Osteocyte (in vitro differentiated cells): ENCODE results near the gene PPP2R1B. TPM values are rescaled to one million over a fixed set of nuclear protein-coding genes. Genes with fewer than 3 reads are reported as not detected.

ENCODE experiments used
- DNase-seq: peaks from one replicate; pipeline ENCODE4 v3.0.0; 2021; ENCODE audit warnings: mixed read lengths; ENCODE audit not compliant: unreplicated experiment; ENCODE audit errors: extremely low spot score
- H3K27ac Mint-ChIP-seq: one replicate; pipeline ENCODE4 v1.8.0; 2021; ENCODE audit warnings: mild to moderate bottlenecking, mixed read lengths; ENCODE audit not compliant: unreplicated experiment
- H3K27me3 Mint-ChIP-seq: one replicate; pipeline ENCODE4 v1.8.0; 2021; ENCODE audit warnings: mixed read lengths; ENCODE audit not compliant: unreplicated experiment
- H3K36me3 Mint-ChIP-seq: one replicate; pipeline ENCODE4 v1.8.0; 2021; ENCODE audit warnings: mixed read lengths; ENCODE audit not compliant: unreplicated experiment
- H3K4me1 Mint-ChIP-seq: one replicate; pipeline ENCODE4 v1.8.0; 2021; ENCODE audit warnings: mixed read lengths; ENCODE audit not compliant: unreplicated experiment
- H3K4me3 Mint-ChIP-seq: one replicate; pipeline ENCODE4 v1.8.0; 2021; ENCODE audit warnings: mild to moderate bottlenecking, moderate library complexity, mixed read lengths; ENCODE audit not compliant: unreplicated experiment
- H3K9me3 Mint-ChIP-seq: one replicate; pipeline ENCODE4 v1.8.0; 2021; ENCODE audit warnings: mixed read lengths; ENCODE audit not compliant: unreplicated experiment
- CTCF ChIP-seq: fragments of 200-600 bp; sonication (generic); IDR thresholded peaks from 2 replicates; pipeline ENCODE4 v1.5.0; 2021; ENCODE audit warnings: antibody characterized with exemption, mild to moderate bottlenecking, moderate library complexity
- total RNA-seq: library from RNA; stranded (reverse); gene quantifications from 2 replicates; pipeline ENCODE4 v1.2.1, GENCODE V29; 2021

PPP2R1B gene
- total RNA-seq, 1 donor from 2014 or later: 26.0 TPM

- TF ChIP-seq CTCF: no peak
- peaks cover 20% of the 10 kb centered on the region for H3K4me1 Mint-ChIP-seq
- peaks cover 30% of the 10 kb centered on the region for H3K36me3 Mint-ChIP-seq
- no peak overlapping the region for H3K27ac Mint-ChIP-seq
- no peak overlapping the region for H3K4me3 Mint-ChIP-seq
- no peaks in the 10 kb centered on the region for H3K27me3 Mint-ChIP-seq
- no peaks in the 10 kb centered on the region for H3K9me3 Mint-ChIP-seq
- no peak for DNase-seq
These were observed 63.6 kb downstream of the PPP2R1B start for GRCh38 chr11:111702623-111703022.

GRCh38 chr11:111700162-111700561, 66.0 kb downstream of the PPP2R1B start:
- H3K27ac Mint-ChIP-seq: no peak overlapping the region
- H3K27me3 Mint-ChIP-seq: no peaks in the 10 kb centered on the region
- peaks cover 22% of the 10 kb centered on the region for H3K4me1 Mint-ChIP-seq
- no peaks in the 10 kb centered on the region for H3K9me3 Mint-ChIP-seq
- H3K36me3 Mint-ChIP-seq: peaks cover 21% of the 10 kb centered on the region
- no peak overlapping the region for H3K4me3 Mint-ChIP-seq
- DNase-seq: no peak
- no peak for TF ChIP-seq CTCF

- peaks cover 16% of the 10 kb centered on the region for H3K36me3 Mint-ChIP-seq
These were observed 66.5 kb downstream of the PPP2R1B start for GRCh38 chr11:111699579-111700156.

GRCh38 chr11:111698852-111699559, 67.2 kb downstream of the PPP2R1B start:
- H3K4me1 Mint-ChIP-seq: peaks cover 30% of the 10 kb centered on the region
- no peak overlapping the region for H3K4me3 Mint-ChIP-seq

More at GRCh38 chr11:111699579-111700156, 66.5 kb downstream of the PPP2R1B start:
- Mint-ChIP-seq H3K4me3 (no peak overlapping the region), H3K27me3 (no peaks in the 10 kb centered on the region), H3K9me3 (no peaks in the 10 kb centered on the region), H3K27ac (no peak overlapping the region), H3K4me1 (peaks cover 26% of the 10 kb centered on the region)
- DNase-seq: no peak
- no peak for TF ChIP-seq CTCF

More at GRCh38 chr11:111698852-111699559, 67.2 kb downstream of the PPP2R1B start:
- no peaks in the 10 kb centered on the region for H3K9me3 Mint-ChIP-seq
- H3K27ac Mint-ChIP-seq: no peak overlapping the region
- peaks cover 10% of the 10 kb centered on the region for H3K36me3 Mint-ChIP-seq
- H3K27me3 Mint-ChIP-seq: no peaks in the 10 kb centered on the region
- no peak for DNase-seq
- TF ChIP-seq CTCF: no peak
